Gastroesophageal sphincter (tissue), 4 donors: ENCODE results near the gene PDXP. TPM values are rescaled to one million over a fixed set of nuclear protein-coding genes. Genes with fewer than 3 reads are reported as not detected.

Source experiments
- ATAC-seq: fragments of 150-250 bp; one replicate; pipeline ENCODE4 v1.9.1; 2016; ENCODE audit warnings: mild to moderate bottlenecking, moderate library complexity
- H3K27ac ChIP-seq, 4 donors: fragments of 200-600 bp; sonication (generic) in 3 of 4; 1 replicate in 3 of 4; 2 replicates in 1 of 4; pipeline ENCODE4 v1.5.1; 2016 to 2019
- H3K27me3 ChIP-seq: fragments of 200-600 bp; sonication (generic); one replicate; pipeline ENCODE4 v1.5.1; 2019
- H3K36me3 ChIP-seq, 2 donors: fragments of 200-600 bp; sonication (generic); one replicate each; pipeline ENCODE4 v1.5.1; 2019; ENCODE audit warnings: control low read depth in 1 of 2
- H3K4me1 ChIP-seq, 3 donors: fragments of 200-600 bp; sonication (generic); 1 replicate in 2 of 3; 2 replicates in 1 of 3; pipeline ENCODE4 v1.5.1; 2016 to 2019; ENCODE audit warnings: control low read depth in 2 of 3
- H3K4me3 ChIP-seq, 2 donors: fragments of 200-600 bp; sonication (generic); one replicate each; pipeline ENCODE4 v1.5.1; 2019; ENCODE audit warnings: mild to moderate bottlenecking in 1 of 2, moderate library complexity in 1 of 2
- H3K9me3 ChIP-seq, 3 donors: fragments of 200-600 bp; sonication (generic); one replicate each; pipeline ENCODE4 v1.5.1; 2017 to 2019; ENCODE audit warnings: control low read depth in 2 of 3
- EP300 ChIP-seq: sonication (generic); formaldehyde crosslinking; IDR thresholded peaks from one replicate; pipeline ENCODE4 v1.6.1; 2017; ENCODE audit warnings: antibody characterized with exemption, mild to moderate bottlenecking
- POLR2A ChIP-seq, 2 donors: fragments of 450-650 bp; IDR thresholded peaks; one replicate each; pipeline ENCODE4 v1.6.1; 2017; ENCODE audit warnings: antibody characterized with exemption in 2 of 2, mild to moderate bottlenecking in 2 of 2, moderate library complexity in 1 of 2
- POLR2AphosphoS5 ChIP-seq: sonication (generic); formaldehyde crosslinking; IDR thresholded peaks from one replicate; pipeline ENCODE4 v1.6.1; 2017; ENCODE audit warnings: antibody characterized with exemption
- WGBS, 2 donors: methylation state at CpG; one replicate each; pipeline ENCODE4 v1.1.5; 2018; ENCODE audit warnings: low coverage in 1 of 2; 5-methylcytosine and 5-hydroxymethylcytosine counted together
- total RNA-seq, 4 donors: library from RNA; depleted of rRNA; stranded (reverse); fragments of >200 nt; gene quantifications; one replicate each; pipeline ENCODE4 v1.1.0, GENCODE V29; 2016
- TF ChIP-seq, protein P1 (sequence below), 4 experiments: fragments of 200-600 bp in 2 of 4; fragments of 450-650 bp in 2 of 4; sonication (generic) in 1 of 4; IDR thresholded peaks; one replicate each; pipeline ENCODE4 v1.5.1; 2017 to 2019; ENCODE audit warnings: antibody characterized with exemption in 4 of 4, mild to moderate bottlenecking in 2 of 4, moderate library complexity in 2 of 4

Gene PDXP
- total RNA-seq, 4 donors from 2014 or later, result 9.2 to 19.3 (median 17.2) TPM

DNA sequence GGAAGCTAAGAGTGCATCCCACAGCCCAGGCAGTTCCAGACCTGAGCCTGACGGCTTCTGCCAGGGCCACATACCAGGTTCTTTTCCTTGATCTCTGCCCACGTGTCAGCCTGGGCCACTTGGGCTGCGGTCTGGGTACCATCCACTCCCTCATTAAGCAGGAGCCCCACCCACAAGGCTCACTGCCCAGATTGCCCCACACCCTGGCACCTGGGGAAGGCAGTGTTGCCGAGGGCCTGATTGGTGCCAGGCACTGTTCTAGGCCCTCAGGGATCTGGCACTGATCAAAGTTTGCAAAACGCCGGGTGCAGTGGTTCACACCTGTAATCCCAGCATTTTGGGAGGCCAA, 34.5 kb upstream of the PDXP start:
- peak overlapping the region in 2 of 4 donors; percentile 37 to 46 for H3K27ac ChIP-seq
- no peak for ATAC-seq
- 76% methylated on average over 4 of the region's 6 CpGs; no CpG with 5 or more reads in 1 of the 2 donors for WGBS, 2 donors
- H3K4me1 ChIP-seq, result peaks cover 0 to 49% (median 20%) of the 10 kb centered on the region in 3 donors
- peaks cover 0 to 83% of the 10 kb centered on the region in 2 donors for H3K36me3 ChIP-seq
- TF ChIP-seq, protein P1, sequence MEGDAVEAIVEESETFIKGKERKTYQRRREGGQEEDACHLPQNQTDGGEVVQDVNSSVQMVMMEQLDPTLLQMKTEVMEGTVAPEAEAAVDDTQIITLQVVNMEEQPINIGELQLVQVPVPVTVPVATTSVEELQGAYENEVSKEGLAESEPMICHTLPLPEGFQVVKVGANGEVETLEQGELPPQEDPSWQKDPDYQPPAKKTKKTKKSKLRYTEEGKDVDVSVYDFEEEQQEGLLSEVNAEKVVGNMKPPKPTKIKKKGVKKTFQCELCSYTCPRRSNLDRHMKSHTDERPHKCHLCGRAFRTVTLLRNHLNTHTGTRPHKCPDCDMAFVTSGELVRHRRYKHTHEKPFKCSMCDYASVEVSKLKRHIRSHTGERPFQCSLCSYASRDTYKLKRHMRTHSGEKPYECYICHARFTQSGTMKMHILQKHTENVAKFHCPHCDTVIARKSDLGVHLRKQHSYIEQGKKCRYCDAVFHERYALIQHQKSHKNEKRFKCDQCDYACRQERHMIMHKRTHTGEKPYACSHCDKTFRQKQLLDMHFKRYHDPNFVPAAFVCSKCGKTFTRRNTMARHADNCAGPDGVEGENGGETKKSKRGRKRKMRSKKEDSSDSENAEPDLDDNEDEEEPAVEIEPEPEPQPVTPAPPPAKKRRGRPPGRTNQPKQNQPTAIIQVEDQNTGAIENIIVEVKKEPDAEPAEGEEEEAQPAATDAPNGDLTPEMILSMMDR (IDR thresholded peaks at IDR 0.05), result no peak
- TF ChIP-seq POLR2A (IDR thresholded peaks at IDR 0.05) (no peak), POLR2AphosphoS5 (no peak), EP300 (no peak)
- H3K27me3 ChIP-seq, result no peaks in the 10 kb centered on the region
- H3K9me3 ChIP-seq, result no peaks in the 10 kb centered on the region
- no peak overlapping the region for H3K4me3 ChIP-seq

DNA sequence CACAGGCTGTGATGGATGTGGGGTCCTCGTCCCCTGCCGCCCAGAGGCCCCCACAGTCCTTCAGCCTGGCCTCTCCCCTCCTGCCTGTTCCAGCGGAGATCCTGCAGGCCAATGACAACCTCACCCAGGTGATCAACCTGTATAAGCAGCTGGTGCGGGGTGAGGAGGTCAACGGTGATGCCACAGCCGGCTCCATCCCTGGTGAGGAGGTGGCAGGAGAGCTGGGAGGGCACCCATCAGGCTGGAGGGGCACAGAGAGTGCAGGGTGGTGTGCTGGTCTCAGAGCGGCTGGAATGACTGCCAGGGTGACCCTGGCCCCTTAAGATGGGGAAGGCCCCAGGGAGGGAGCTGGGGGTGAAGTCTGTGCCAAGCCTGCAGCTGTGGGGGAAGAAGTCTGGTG, 33.6 kb upstream of the PDXP start:
- peaks cover 0 to 83% of the 10 kb centered on the region in 2 donors for H3K36me3 ChIP-seq
- H3K4me1 ChIP-seq, result peaks cover 0 to 49% (median 20%) of the 10 kb centered on the region in 3 donors
- no CpG with 5 or more reads among the region's 7 CpGs for WGBS, 2 donors
- TF ChIP-seq POLR2AphosphoS5, result no peak
- TF ChIP-seq EP300, result no peak
- no peak for TF ChIP-seq POLR2A (IDR thresholded peaks at IDR 0.05)
- TF ChIP-seq, protein P1 (IDR thresholded peaks at IDR 0.05), result no peak
- no peaks in the 10 kb centered on the region for H3K9me3 ChIP-seq
- no peak for ATAC-seq
- H3K27me3 ChIP-seq, result no peaks in the 10 kb centered on the region
- H3K27ac ChIP-seq, result peak overlapping the region in 2 of 4 donors; percentile 77 to 80
- no peak overlapping the region for H3K4me3 ChIP-seq

DNA sequence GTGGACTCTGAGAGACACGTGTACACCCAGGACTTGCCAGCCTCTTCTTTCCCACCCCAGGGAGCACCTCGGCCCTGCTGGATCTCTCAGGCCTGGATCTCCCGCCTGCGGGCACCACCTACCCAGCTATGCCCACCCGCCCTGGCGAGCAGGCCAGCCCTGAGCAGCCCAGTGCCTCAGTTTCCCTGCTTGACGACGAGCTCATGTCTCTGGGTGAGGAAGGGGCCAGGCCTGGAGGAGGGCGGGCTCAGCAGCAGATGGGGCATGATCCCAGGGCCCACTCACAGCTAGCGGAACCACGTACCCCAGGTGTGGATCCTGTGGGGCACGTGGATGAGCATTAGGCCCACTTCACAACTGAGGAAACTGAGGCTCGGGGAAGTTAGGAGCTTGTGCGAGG, 32.8 kb upstream of the PDXP start:
- Histone ChIP-seq H3K36me3 (peaks cover 0 to 83% of the 10 kb centered on the region in 2 donors), H3K27ac (peak overlapping the region in 3 of 4 donors; percentile 76 to 80 (median 77)), H3K27me3 (no peaks in the 10 kb centered on the region), H3K4me3 (no peak overlapping the region), H3K4me1 (peaks cover 0 to 49% (median 20%) of the 10 kb centered on the region in 3 donors), H3K9me3 (no peaks in the 10 kb centered on the region)
- WGBS, 2 donors, result no CpG with 5 or more reads among the region's 14 CpGs
- ATAC-seq, result no peak
- TF ChIP-seq POLR2AphosphoS5 (no peak), EP300 (no peak)
- TF ChIP-seq, protein P1 (IDR thresholded peaks at IDR 0.05), result no peak

DNA sequence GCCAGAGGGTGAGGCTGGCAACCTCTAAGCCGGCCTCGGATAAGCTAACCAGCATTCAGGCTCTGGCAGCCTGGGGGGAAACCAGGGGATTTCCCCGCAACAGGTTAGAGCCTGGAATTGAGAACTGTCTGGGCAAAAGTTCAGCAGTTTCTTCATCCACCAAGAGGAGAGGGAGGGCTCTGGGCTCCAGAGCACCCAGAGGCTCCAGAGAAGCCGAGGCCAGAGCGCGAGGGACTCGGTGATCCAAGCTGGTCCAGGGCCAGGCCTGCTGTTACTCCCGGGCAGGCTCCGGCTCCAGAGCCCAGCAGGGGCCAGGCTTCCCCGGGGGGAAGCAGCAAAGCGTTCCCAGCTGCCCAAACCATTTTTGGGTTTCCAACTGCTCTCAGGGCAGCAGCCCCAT, 32.4 kb upstream of the PDXP start:
- Histone ChIP-seq H3K27ac (peak overlapping the region; percentile 7 to 80 (median 76)), H3K9me3 (no peaks in the 10 kb centered on the region), H3K36me3 (peaks cover 0 to 83% of the 10 kb centered on the region in 2 donors), H3K4me3 (no peak overlapping the region), H3K4me1 (peaks cover 0 to 49% (median 20%) of the 10 kb centered on the region in 3 donors), H3K27me3 (no peaks in the 10 kb centered on the region)
- peak; percentile 92 for ATAC-seq
- WGBS, 2 donors, result 36 to 40% methylated on average over 1 to 3 of the region's 11 CpGs
- TF ChIP-seq POLR2AphosphoS5, result peak; percentile 30
- TF ChIP-seq, protein P1 (IDR thresholded peaks at IDR 0.05), result peak in 3 of 4 experiments; percentile 20 to 32 (median 23)
- TF ChIP-seq EP300, result no peak
- no peak for TF ChIP-seq POLR2A (IDR thresholded peaks at IDR 0.05)

DNA sequence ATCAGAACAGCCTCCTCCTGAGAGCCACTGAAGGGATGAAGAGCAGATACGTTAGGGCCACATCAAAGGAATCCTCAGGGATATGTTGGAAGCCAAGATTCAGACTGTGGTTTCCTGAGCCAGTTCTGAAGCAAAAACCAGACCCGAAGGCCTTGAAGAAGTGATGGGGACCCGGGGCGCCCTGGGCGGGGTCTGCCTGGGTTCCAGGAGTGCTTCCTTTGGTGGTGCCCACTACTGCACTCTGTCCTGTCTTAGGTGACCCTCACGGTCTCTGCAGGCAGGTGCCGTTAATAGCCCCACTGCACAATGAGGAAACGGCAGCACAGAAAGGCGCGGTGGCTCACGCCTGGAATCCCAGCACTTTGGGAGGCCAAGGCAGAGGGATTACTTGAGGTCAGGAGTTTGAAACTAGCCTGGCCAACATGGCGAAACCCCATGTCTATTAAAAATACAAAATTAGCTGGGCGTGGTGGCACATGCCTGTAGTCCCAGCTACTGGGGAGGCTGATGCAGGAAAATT, 31.9 kb upstream of the PDXP start:
- WGBS, 2 donors, result 20 to 70% methylated on average over 1 to 2 of the region's 13 CpGs
- Histone ChIP-seq H3K27ac (peak overlapping the region; percentile 7 to 80 (median 76)), H3K36me3 (peaks cover 0 to 83% of the 10 kb centered on the region in 2 donors), H3K4me3 (no peak overlapping the region), H3K9me3 (no peaks in the 10 kb centered on the region), H3K4me1 (peaks cover 0 to 49% (median 20%) of the 10 kb centered on the region in 3 donors), H3K27me3 (no peaks in the 10 kb centered on the region)
- ATAC-seq, result no peak
- no peak for TF ChIP-seq EP300
- no peak for TF ChIP-seq POLR2A (IDR thresholded peaks at IDR 0.05)
- TF ChIP-seq POLR2AphosphoS5, result no peak
- TF ChIP-seq, protein P1 (IDR thresholded peaks at IDR 0.05), result no peak
